ENCODE measurements around the gene VASP. TPM values are rescaled to one million over a fixed set of nuclear protein-coding genes. Genes with fewer than 3 reads are reported as not detected.

Gene VASP
- total and polyA plus RNA-seq, 2 of the 13 experiments (the other 11 are each of a cell fraction or from before 2014, with no cell fraction given) = 41.8 to 67.1 TPM

DNA sequence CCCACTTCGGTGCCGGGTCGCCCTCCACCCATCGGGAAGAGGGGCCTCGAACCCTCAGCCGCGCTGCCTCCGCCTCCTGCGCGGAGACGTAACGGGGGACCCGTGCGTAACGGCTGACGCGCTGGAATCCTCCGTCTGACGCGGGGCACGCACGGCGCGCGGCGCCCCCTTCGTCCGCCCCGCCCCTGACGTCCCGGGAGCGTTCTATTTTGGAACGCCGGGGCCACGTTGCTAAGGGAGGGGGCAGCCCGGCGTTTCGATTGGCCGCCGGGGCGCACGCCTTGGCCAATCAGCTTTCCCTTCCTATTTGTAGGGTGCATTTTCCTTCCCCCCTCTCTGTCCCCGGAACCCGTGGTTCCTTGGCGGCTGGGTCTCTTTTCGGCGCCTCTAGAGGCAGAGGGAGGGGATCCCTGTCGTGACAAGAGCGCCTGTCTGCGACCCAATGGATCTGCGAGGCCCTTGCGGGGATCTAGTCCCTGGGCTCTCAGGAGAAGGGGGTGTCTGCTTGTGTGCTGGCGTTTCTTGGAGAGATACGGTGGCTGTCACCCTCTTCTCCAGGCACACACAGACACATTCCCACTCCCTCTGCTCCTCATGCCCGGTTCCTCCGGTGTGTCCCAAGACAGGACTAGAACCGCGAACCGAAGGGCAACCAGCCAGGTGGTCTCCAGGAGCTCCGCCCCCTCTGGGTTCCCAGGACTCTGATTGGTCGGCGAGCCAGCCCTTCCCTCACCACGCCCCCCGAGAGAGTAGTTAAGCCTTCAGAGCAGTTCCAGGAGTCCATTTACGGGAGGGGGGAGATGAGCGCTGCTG is 37.9 kb upstream of the VASP start (continued):
- TF ChIP-seq MXD3 (CRISPR knock-in tag; IDR thresholded peaks at IDR 0.05) = no peak
- no peak for TF ChIP-seq GPN1 (CRISPR knock-in tag; IDR thresholded peaks at IDR 0.05; ENCODE audit: borderline replicate concordance)
- TF ChIP-seq ZNF362 (CRISPR knock-in tag; IDR thresholded peaks at IDR 0.05; ENCODE audit: borderline replicate concordance) = no peak
- peak; percentile 38; the same call in 1 of the 2 replicates for TF ChIP-seq ZNF350 (CRISPR knock-in tag; IDR thresholded peaks at IDR 0.05; ENCODE audit: borderline replicate concordance, low read depth)
- no peak for TF ChIP-seq ZNF629 (CRISPR knock-in tag; conservative IDR thresholded peaks at IDR 0.05)
- TF ChIP-seq CHD2 (IDR thresholded peaks at IDR 0.05; ENCODE audit: low read depth, low read length) = no peak
- TF ChIP-seq ZNF101 (CRISPR knock-in tag; IDR thresholded peaks at IDR 0.05; ENCODE audit: borderline replicate concordance, low read depth) = 0 out of 2 replicates have a peak, but pooled peaks have one; percentile 64
- no peak for TF ChIP-seq ZNF260 (CRISPR knock-in tag; IDR thresholded peaks at IDR 0.05; ENCODE audit: borderline replicate concordance, low read depth)
- TF ChIP-seq ZNF605 (CRISPR knock-in tag; IDR thresholded peaks at IDR 0.05) = peak; percentile 70
- no peak; the same call in 1 of the 2 replicates for TF ChIP-seq GTF3A (CRISPR knock-in tag; conservative IDR thresholded peaks at IDR 0.05)
- no peak for TF ChIP-seq KLF11 (CRISPR knock-in tag; IDR thresholded peaks at IDR 0.05)
- TF ChIP-seq SRSF9 (IDR thresholded peaks at IDR 0.05; ENCODE audit: borderline replicate concordance, insufficient read depth, low read depth, low read length, poor library complexity, severe bottlenecking) = no peak
- TF ChIP-seq FOXO4 (CRISPR knock-in tag; conservative IDR thresholded peaks at IDR 0.05) = no peak
- peak; percentile 84; the same call in 1 of the 2 replicates for TF ChIP-seq CCDC6 (CRISPR knock-in tag; IDR thresholded peaks at IDR 0.05)
- peak; percentile 59 for TF ChIP-seq TGIF2 (CRISPR knock-in tag; IDR thresholded peaks at IDR 0.05)
- peak; percentile 15; the same call in 1 of the 2 replicates for TF ChIP-seq UBTF (CRISPR knock-in tag; IDR thresholded peaks at IDR 0.05)
- no peak for TF ChIP-seq ATF5 (CRISPR knock-in tag; IDR thresholded peaks at IDR 0.05; ENCODE audit: low read depth)
- TF ChIP-seq ATF4 (CRISPR knock-in tag; IDR thresholded peaks at IDR 0.05) = no peak
- TF ChIP-seq ZNF121 (CRISPR knock-in tag; IDR thresholded peaks at IDR 0.05) = no peak
- TF ChIP-seq ZC3H13 (CRISPR knock-in tag; IDR thresholded peaks at IDR 0.05) = no peak
